Pulmonary artery endothelial cell (primary cell): Measurements from ENCODE around the gene LTBP1. TPM values are rescaled to one million over a fixed set of nuclear protein-coding genes. Genes with fewer than 3 reads are reported as not detected.
"Not testable (repeated sequence)": the region's sequence is repeated elsewhere in the genome, so short reads cannot be mapped to it uniquely, and the experiment has no call there.

Experiments used
- DNase-seq: peaks from one replicate; pipeline ENCODE4 v3.0.0-alpha.2; 2011; ENCODE audit warnings: low read depth, low spot score
- total RNA-seq: library from RNA; depleted of rRNA; stranded (reverse); fragments of >200 nt; gene quantifications from 2 replicates; pipeline ENCODE4 v1.2.3, GENCODE V29; 2014

LTBP1 gene
- total RNA-seq, 1 donor from 2014 or later: 109 TPM

GRCh38 chr2:33371304-33372090 is 424.7 kb downstream of the LTBP1 start:
- DNase-seq: no peak

- peak; percentile 17 for DNase-seq
These were observed 426.3 kb downstream of the LTBP1 start for GRCh38 chr2:33372940-33373553.

GRCh38 chr2:33373986-33374385 is 427.2 kb downstream of the LTBP1 start:
- no peak for DNase-seq

- DNase-seq: peak; percentile 51
These were observed 428.3 kb downstream of the LTBP1 start for GRCh38 chr2:33375054-33375453.

GRCh38 chr2:33377048-33377447 is 430.3 kb downstream of the LTBP1 start:
- no peak for DNase-seq

GRCh38 chr2:33378556-33379210 is 431.9 kb downstream of the LTBP1 start:
- DNase-seq: no peak

GRCh38 chr2:33380001-33380609 is 433.4 kb downstream of the LTBP1 start:
- DNase-seq: no peak

- DNase-seq: no peak
These were observed 434.0 kb downstream of the LTBP1 start for GRCh38 chr2:33380719-33381118.

- no peak for DNase-seq
These were observed 434.6 kb downstream of the LTBP1 start for GRCh38 chr2:33381301-33381858.

GRCh38 chr2:33383855-33384598 is 437.3 kb downstream of the LTBP1 start:
- no peak for DNase-seq

GRCh38 chr2:33384599-33384961 is 437.8 kb downstream of the LTBP1 start:
- no peak for DNase-seq

- DNase-seq: no peak
These were observed 442.2 kb downstream of the LTBP1 start for GRCh38 chr2:33388996-33389395.

- DNase-seq: not testable (repeated sequence)
These were observed 442.9 kb downstream of the LTBP1 start for GRCh38 chr2:33389695-33390094.

GRCh38 chr2:33391529-33392255 is 444.9 kb downstream of the LTBP1 start:
- DNase-seq: no peak

- no peak for DNase-seq
These were observed 445.6 kb downstream of the LTBP1 start for GRCh38 chr2:33392366-33392765.

- no peak for DNase-seq
These were observed 448.3 kb downstream of the LTBP1 start for GRCh38 chr2:33395034-33395433.

- DNase-seq: no peak
These were observed 449.0 kb downstream of the LTBP1 start for GRCh38 chr2:33395655-33396249.

GRCh38 chr2:33404321-33404720 is 457.6 kb downstream of the LTBP1 start:
- no peak for DNase-seq

GRCh38 chr2:33406622-33407021 is 459.9 kb downstream of the LTBP1 start:
- DNase-seq: no peak

- no peak for DNase-seq
These were observed 461.4 kb downstream of the LTBP1 start for GRCh38 chr2:33408109-33408508.
